Esophagus squamous epithelium (tissue), 5 donors: ENCODE data around the gene C6orf132. TPM values are rescaled to one million over a fixed set of nuclear protein-coding genes. Genes with fewer than 3 reads are reported as not detected.

ENCODE experiments used
- DNase-seq: peaks from one replicate; lab custom pipeline; 2025; lab: John Stamatoyannopoulos, UW
- H3K27ac ChIP-seq, 4 donors: fragments of 200-600 bp; sonication (generic); one replicate each; pipeline ENCODE4 v1.5.1; 2016 to 2019; ENCODE audit warnings: mild to moderate bottlenecking in 1 of 4
- H3K27me3 ChIP-seq, 4 donors: fragments of 200-600 bp; sonication (generic); 1 replicate in 3 of 4; 2 replicates in 1 of 4; pipeline versions ENCODE4 v1.5.1 to v1.6.0; 2017 to 2021; ENCODE audit warnings: antibody characterized with exemption in 1 of 4
- H3K36me3 ChIP-seq, 3 donors: fragments of 200-600 bp; sonication (generic); one replicate each; pipeline ENCODE4 v1.5.1; 2016 to 2019
- H3K4me1 ChIP-seq, 3 donors: fragments of 200-600 bp; sonication (generic); one replicate each; pipeline ENCODE4 v1.5.1; 2017 to 2019
- H3K4me3 ChIP-seq, 4 donors: fragments of 200-600 bp; sonication (generic); 1 replicate in 3 of 4; 2 replicates in 1 of 4; pipeline ENCODE4 v1.5.1; 2016 to 2019; ENCODE audit warnings: mild to moderate bottlenecking in 2 of 4, moderate library complexity in 1 of 4
- H3K9me3 ChIP-seq, 3 donors: fragments of 200-600 bp; sonication (generic); one replicate each; pipeline ENCODE4 v1.5.1; 2016 to 2019
- POLR2A ChIP-seq, 4 donors: fragments of 450-650 bp; IDR thresholded peaks; one replicate each; pipeline ENCODE4 v1.6.1; 2017; ENCODE audit warnings: antibody characterized with exemption in 4 of 4, mild to moderate bottlenecking in 4 of 4, moderate library complexity in 3 of 4
- whole genome bisulfite sequencing, 2 donors: methylation state at CpG; one replicate each; pipeline ENCODE4 v1.1.5; 2018; 5-methylcytosine and 5-hydroxymethylcytosine counted together
- intact Hi-C: fragments of 100-400 bp; cut with DNase I; formaldehyde crosslinking; loops from one replicate; pipeline ENCODE4 v1.15.0; 2022
- total RNA-seq, 4 donors: library from RNA; depleted of rRNA; stranded (reverse); fragments of >200 nt; gene quantifications; one replicate each; pipeline ENCODE4 v1.1.0, GENCODE V29; 2016
- TF ChIP-seq, protein P1 (sequence below), 6 experiments: fragments of 450-650 bp in 4 of 6; fragments of 200-600 bp in 2 of 6; sonication (generic) in 2 of 6; IDR thresholded peaks; one replicate each; pipeline ENCODE4 v1.5.1; 2016 to 2019; ENCODE audit warnings: antibody characterized with exemption in 6 of 6, mild to moderate bottlenecking in 4 of 6, moderate library complexity in 4 of 6
- donor health status: DM: yes; HTN: yes; CAD: no.

The C6orf132 gene
- total RNA-seq, 4 donors from 2014 or later, result 87.8 to 254 (median 142) TPM

DNA sequence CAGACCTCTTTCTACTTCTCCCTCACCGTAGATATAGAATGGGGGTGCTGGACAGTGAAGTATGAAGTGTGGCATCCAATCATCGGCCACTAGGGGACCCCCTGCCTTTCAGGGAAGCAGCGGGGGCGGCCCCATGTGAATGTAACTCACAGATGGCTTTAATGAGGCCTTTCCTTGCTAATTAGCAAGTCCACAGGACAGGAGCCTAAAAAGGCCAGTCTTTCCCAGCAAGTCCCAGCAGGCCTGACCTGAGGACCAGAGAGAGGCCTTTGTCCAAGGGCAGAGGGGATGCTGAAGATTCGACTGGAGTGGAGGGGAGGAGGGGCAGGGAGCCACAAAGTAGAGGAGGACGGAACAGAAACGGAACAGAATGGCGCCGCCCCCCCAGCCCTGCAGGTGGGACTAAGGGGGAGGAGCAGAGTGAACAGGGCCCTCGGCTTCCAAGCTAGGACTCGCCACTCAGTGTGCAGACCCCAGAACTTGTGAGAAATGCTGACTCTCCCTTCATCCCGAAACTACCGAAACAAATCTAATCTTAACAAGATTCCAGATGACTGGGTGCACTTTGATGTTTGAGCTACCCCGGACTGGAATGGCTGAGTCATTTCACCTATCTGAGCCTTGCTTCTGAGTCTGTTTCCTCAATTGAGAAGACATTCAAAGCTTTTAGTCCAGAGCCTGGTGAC, 5.8 kb downstream of the C6orf132 start:
- H3K27ac ChIP-seq, result peak overlapping the region; percentile 69 to 98 (median 86)
- intact Hi-C loops, result no loop called here

DNA sequence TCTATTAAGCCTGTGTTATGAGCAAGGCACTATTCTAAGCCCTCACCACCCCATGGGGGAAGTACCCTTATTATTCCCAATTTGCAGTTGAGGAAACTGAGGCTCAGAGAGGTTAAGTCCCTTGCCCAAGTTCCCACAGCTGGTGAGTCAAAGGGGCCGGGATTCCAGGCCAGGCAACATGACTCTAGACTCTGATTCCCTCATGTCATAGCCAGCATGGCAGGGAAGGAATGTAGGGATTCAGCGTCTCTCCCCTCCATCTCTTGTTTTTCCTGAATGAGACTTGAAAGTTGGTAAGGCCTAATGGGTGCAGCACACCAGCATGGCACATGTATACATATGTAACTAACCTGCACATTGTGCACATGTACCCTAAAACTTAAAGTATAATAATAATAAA, 6.7 kb downstream of the C6orf132 start:
- H3K36me3 ChIP-seq, result peaks cover 0 to 63% (median 0%) of the 10 kb centered on the region in 3 donors
- no peak for DNase-seq
- H3K4me1 ChIP-seq, result peaks cover 7 to 94% (median 28%) of the 10 kb centered on the region in 3 donors
- peak overlapping the region in 2 of 4 donors; percentile 8 to 16 for H3K27ac ChIP-seq
- no peaks in the 10 kb centered on the region for H3K9me3 ChIP-seq
- 68% methylated on average over 2 of the region's 2 CpGs; no CpG with 5 or more reads in 1 of the 2 donors for WGBS, 2 donors
- no peaks in the 10 kb centered on the region for H3K27me3 ChIP-seq
- no peak for TF ChIP-seq POLR2A (IDR thresholded peaks at IDR 0.05)
- TF ChIP-seq, protein P1, sequence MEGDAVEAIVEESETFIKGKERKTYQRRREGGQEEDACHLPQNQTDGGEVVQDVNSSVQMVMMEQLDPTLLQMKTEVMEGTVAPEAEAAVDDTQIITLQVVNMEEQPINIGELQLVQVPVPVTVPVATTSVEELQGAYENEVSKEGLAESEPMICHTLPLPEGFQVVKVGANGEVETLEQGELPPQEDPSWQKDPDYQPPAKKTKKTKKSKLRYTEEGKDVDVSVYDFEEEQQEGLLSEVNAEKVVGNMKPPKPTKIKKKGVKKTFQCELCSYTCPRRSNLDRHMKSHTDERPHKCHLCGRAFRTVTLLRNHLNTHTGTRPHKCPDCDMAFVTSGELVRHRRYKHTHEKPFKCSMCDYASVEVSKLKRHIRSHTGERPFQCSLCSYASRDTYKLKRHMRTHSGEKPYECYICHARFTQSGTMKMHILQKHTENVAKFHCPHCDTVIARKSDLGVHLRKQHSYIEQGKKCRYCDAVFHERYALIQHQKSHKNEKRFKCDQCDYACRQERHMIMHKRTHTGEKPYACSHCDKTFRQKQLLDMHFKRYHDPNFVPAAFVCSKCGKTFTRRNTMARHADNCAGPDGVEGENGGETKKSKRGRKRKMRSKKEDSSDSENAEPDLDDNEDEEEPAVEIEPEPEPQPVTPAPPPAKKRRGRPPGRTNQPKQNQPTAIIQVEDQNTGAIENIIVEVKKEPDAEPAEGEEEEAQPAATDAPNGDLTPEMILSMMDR (IDR thresholded peaks at IDR 0.05), result no peak
- H3K4me3 ChIP-seq, result no peak overlapping the region
- intact Hi-C loops, result no loop called here

More for the DNA sequence above, 5.8 kb downstream of the C6orf132 start:
- Histone ChIP-seq H3K4me3 (peak overlapping the region in 3 of 4 donors; percentile 43 to 82 (median 79)), H3K9me3 (no peaks in the 10 kb centered on the region), H3K4me1 (peaks cover 7 to 85% (median 28%) of the 10 kb centered on the region in 3 donors), H3K27me3 (peaks cover 0 to 8% (median 0%) of the 10 kb centered on the region in 4 donors), H3K36me3 (peaks cover 0 to 54% (median 0%) of the 10 kb centered on the region in 3 donors)
- TF ChIP-seq, protein P1 (IDR thresholded peaks at IDR 0.05), result peak in 1 of 6 experiments; percentile 16
- TF ChIP-seq POLR2A (IDR thresholded peaks at IDR 0.05), result no peak
- 24 to 25% methylated on average over 10 to 12 of the region's 14 CpGs for WGBS, 2 donors
- no peak for DNase-seq

DNA sequence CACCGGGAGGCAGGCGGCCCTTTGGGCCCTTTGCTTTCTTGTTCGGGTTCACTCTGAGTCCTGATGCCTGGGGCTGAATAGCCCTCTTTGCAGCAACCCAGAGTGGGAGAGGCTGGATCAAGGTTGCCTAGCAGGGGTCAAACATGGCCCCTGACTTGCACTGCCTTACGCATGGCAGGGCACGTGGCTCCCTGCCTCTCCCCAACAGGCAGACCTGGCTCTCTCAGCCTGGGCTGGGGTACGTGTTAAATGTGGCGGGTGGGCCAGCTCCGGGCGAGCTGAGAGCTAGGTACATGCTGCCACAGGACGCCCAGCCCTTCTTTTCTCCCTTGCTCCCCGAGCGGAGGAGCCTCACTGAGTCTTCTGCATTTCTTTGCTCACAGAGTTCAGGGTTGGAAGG, 7.3 kb downstream of the C6orf132 start:
- Histone ChIP-seq H3K9me3 (no peaks in the 10 kb centered on the region), H3K36me3 (peaks cover 0 to 69% (median 0%) of the 10 kb centered on the region in 3 donors), H3K27ac (peak overlapping the region in 2 of 4 donors; percentile 8 to 16), H3K27me3 (no peaks in the 10 kb centered on the region), H3K4me3 (no peak overlapping the region), H3K4me1 (peaks cover 7 to 95% (median 28%) of the 10 kb centered on the region in 3 donors)
- TF ChIP-seq POLR2A (IDR thresholded peaks at IDR 0.05), result no peak
- TF ChIP-seq, protein P1 (IDR thresholded peaks at IDR 0.05), result no peak
- 83 to 88% methylated on average over 8 to 10 of the region's 12 CpGs for WGBS, 2 donors
- no peak for DNase-seq
- intact Hi-C loops, result no loop called here

DNA sequence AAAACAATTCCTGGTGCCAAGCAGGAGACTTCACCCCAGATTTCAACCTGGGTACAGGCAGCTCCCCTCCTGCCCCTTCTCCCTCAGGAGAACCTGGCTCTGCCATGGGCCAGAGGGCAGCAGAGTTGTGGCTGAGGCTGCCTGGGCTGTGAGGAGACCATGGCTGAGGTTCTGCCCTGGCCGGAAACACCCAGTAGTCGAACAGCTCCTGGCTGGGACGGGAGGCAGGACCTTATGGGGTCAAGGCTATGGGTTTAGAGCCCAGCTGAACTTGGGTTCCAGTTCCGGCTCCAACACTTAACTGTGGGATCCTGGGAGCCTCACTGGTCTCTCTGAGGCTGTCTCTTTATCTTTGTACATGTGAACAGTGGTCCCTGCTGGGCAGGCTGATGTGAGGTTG, 8.5 kb downstream of the C6orf132 start:
- intact Hi-C loops, result no loop called here
- Histone ChIP-seq H3K4me1 (peaks cover 5 to 86% (median 26%) of the 10 kb centered on the region in 3 donors), H3K27ac (peak overlapping the region in 2 of 4 donors; percentile 11 to 27), H3K27me3 (no peaks in the 10 kb centered on the region), H3K9me3 (no peaks in the 10 kb centered on the region), H3K36me3 (peaks cover 0 to 81% (median 0%) of the 10 kb centered on the region in 3 donors), H3K4me3 (no peak overlapping the region)
- no peak for DNase-seq
- TF ChIP-seq, protein P1 (IDR thresholded peaks at IDR 0.05), result no peak
- TF ChIP-seq POLR2A (IDR thresholded peaks at IDR 0.05), result no peak
- 85 to 100% methylated on average over 2 to 3 of the region's 4 CpGs for WGBS, 2 donors

DNA sequence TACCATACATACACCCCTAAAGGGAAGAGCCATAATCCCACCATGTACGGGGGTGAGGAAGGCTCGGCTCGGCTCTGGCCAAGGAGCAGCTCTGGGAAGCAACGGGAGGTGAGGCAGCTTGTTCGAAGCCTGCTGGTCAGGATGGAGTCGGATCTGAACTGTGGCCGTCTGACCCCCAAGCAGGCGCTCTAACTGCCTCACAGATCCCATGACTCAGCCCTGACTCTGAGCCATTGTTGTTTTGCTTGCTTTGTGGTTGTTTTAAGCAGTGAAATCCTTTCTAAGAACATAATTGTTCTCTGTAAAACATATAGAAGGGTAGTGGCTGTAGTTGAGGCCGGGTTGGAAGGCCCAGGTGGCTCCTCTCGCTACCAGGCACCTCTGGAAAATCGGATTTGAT, 10.9 kb downstream of the C6orf132 start:
- H3K27ac ChIP-seq, result peak overlapping the region in 2 of 4 donors; percentile 38 to 39
- intact Hi-C loops, result no loop called here

More for the DNA sequence above, 10.9 kb downstream of the C6orf132 start:
- H3K9me3 ChIP-seq, result no peaks in the 10 kb centered on the region
- H3K4me1 ChIP-seq, result peaks cover 4 to 70% (median 8%) of the 10 kb centered on the region in 3 donors
- H3K27me3 ChIP-seq, result no peaks in the 10 kb centered on the region
- peaks cover 0 to 96% (median 5%) of the 10 kb centered on the region in 3 donors for H3K36me3 ChIP-seq
- no peak for DNase-seq
- H3K4me3 ChIP-seq, result no peak overlapping the region
- TF ChIP-seq, protein P1 (IDR thresholded peaks at IDR 0.05), result no peak
- TF ChIP-seq POLR2A (IDR thresholded peaks at IDR 0.05), result no peak
- WGBS, 2 donors, result 77 to 84% methylated on average over 5 to 11 of the region's 11 CpGs
